ENCODE results near the gene MRPS18A. TPM values are rescaled to one million over a fixed set of nuclear protein-coding genes. Genes with fewer than 3 reads are reported as not detected.

The MRPS18A gene
- total RNA-seq, result 34.0 and 36.7 TPM in 2 replicates

DNA sequence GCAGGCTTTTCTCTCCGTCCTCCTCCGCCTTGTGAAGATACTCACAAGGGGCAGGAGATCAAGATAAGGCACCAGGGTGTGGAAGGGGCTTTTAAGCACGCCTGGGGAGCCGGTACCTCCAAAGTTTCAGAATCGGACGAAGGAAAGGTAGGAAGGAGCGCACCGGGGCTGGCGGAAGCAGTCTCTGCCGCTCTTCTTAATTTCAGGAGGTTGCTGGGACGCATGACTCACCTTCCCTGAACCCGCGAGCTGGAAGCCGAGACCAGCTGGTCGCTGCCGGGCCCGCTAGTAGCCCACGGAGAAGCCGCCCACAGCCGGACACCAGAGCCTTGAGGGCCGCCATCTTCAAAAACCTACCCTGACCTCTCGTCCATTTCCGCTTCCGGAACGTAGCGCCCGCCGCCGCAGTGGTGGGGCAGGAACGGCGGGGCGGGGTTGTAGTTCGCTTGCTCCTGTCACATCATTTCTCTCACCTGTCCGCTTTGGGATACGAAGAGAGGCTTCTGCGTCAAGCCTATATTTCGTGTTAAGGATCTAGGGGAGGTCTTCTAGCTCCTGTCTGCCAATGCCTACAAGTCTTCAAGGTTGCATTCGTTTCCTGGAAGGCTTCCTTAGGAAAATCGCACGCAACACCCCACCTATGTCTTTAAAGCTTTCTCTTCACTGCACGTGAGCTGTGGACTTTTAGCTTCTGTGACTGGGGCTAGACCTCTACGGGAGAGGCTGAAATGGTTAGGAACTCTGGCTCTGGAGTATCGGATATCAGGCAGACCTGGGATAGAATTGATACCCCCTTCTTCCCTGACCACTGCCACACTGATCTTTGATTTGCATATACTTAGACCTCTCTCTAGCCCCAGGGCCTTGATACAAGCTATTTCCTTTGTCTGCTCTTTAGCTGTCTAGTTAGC lies at the start of gene MRPS18A:
Gene MRPS18A (minus strand): TSS at position 355 of the 911 bp plus-strand sequence. CDS start 12 bp downstream, at position 343.

DNA sequence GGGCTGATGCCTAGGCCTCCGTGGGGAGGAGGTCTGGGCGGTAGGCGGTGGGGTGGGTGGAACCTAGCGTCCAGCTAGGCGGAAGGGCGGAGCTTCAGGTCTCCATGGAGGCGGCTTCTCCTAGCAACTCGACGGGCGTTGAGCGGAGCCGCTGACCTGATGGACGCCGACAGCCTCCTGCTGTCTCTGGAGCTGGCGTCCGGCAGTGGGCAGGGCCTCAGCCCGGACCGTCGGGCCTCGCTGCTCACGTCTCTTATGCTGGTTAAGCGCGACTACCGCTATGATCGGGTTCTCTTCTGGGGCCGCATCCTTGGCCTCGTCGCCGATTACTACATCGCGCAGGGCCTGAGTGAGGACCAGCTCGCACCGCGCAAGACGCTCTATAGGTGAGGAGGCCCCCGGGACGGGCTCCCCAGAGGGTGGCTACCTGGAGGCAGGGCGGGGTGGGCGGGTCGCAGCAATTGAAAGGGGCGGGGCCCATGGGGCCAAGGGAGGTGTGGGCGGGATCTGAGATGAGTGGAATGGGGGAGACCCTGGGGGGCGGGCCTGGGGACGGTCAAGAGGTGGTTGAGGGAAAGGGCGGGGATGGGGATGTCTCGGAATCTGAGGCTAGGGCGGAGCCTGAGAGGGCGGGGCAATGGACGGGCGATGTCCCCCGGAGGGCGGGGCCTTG lies 42.5 kb downstream of the MRPS18A start, which contains the start of gene RSPH9:
Gene RSPH9 (plus strand): TSS at position 97 of the 673 bp plus-strand sequence. CDS start 63 bp downstream, at position 160.

DNA sequence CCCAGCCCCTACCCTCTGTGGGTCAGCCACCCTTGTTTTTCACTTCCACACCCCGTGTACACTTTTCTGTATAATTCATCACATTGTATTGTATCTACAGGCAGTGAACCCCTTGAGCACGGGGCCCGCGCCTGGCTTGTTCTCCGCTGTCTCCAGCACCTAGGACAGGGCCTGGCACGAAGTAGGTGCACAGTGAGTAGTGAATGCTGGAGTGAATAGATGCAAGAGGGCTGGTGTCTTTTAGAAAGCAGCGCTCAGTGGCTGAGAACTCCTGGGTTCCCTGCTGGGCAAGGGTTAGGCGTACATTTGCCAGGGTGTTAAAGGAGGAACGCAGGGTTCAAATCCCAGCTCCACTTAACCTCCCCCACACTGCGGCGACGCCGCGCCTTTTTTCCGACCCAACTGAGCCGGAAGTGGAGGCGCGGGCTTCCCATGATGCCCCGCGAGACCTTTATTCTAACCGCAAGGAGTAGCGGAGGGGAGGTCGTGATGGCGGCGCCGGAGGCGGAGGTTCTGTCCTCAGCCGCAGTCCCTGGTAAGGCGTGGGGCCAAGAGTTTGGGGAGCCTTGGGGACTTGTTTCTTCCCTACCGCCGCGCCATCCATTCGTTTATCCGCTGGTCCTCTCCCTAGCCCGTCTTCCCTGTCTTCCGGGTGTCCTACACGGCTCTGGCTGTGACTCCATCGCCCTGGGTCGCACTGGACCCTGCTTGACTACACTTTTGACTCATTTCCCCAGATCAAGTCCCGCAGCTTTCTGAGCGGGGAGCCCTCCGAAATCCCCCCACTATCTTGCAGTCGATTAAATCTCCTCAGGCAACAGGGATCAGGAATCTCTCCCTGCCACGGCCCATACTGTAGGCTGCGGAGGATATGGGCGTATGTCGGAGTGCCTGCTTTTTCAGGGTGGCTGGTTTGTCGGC lies 51.9 kb downstream of the MRPS18A start, which contains the start of gene MAD2L1BP:
Gene MAD2L1BP (plus strand): TSS at position 454 of the 921 bp plus-strand sequence. CDS start 36 bp downstream, at position 490.

DNA sequence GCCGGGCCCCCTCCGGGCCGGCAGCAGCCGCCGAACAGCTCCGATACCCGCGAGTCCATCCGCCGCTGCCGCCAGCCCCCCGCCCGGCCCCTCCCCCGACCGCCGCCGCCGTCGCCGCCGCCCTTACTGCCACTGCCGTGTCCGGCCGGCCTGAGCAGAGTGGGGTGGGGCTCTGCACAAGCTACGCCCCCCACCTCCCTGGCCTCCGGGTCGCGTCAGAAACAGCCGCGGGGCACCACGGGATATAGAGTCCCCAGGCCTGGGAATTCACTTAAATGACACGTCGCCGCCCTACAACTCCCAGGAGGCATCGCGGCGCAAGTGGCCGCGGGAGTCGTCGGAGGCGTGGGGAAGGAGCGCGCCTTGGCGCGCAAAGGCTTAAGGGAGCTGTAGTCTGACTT lies 58.5 kb downstream of the MRPS18A start, which contains the start of gene GTPBP2:
Gene GTPBP2 (minus strand): TSS at position 161 of the 401 bp plus-strand sequence. CDS start 102 bp downstream, at position 59.

Other genes starting within 250 kb of the MRPS18A start
- gene DLK2, start 232.2 kb downstream of the MRPS18A start, total RNA-seq, result 0.22 and 0.27 TPM in 2 replicates
- gene TJAP1, start 210.2 kb downstream of the MRPS18A start, total RNA-seq, result 12.6 and 15.6 TPM in 2 replicates
- 0.27 TPM in 1 of 2 replicates, not detected in the other for gene LRRC73, start 177.4 kb downstream of the MRPS18A start, total RNA-seq
- gene YIPF3, start 170.9 kb downstream of the MRPS18A start, total RNA-seq, result 76.7 and 83.6 TPM in 2 replicates
- gene POLR1C, start 170.7 kb downstream of the MRPS18A start, total RNA-seq, result 40.2 and 41.1 TPM in 2 replicates
- gene XPO5, start 111.8 kb downstream of the MRPS18A start, total RNA-seq, result 55.5 and 56.4 TPM in 2 replicates
- 41.5 and 42.6 TPM in 2 replicates for gene POLH, start 111.6 kb downstream of the MRPS18A start, total RNA-seq
- 45.5 and 49.5 TPM in 2 replicates for gene GTPBP2, start 58.5 kb downstream of the MRPS18A start, total RNA-seq
- gene MAD2L1BP, start 52.0 kb downstream of the MRPS18A start, total RNA-seq, result 30.9 and 37.6 TPM in 2 replicates
- 0.14 and 0.27 TPM in 2 replicates for gene RSPH9, start 42.8 kb downstream of the MRPS18A start, total RNA-seq
- gene VEGFA, start 82.4 kb upstream of the MRPS18A start, total RNA-seq, result 12.8 and 16.4 TPM in 2 replicates

Data from thoracic aorta endothelial cell (primary cell).